Testis (tissue), 3 donors: ENCODE measurements around the gene FYN. TPM values are rescaled to one million over a fixed set of nuclear protein-coding genes. Genes with fewer than 3 reads are reported as not detected.

Source experiments
- DNase-seq: peaks from one replicate; pipeline ENCODE4 v3.0.0-alpha.2; 2019
- H3K27ac ChIP-seq, 2 donors: fragments of 200-600 bp; sonication (generic); one replicate each; pipeline ENCODE4 v1.5.1; 2019
- H3K27me3 ChIP-seq: fragments of 200-600 bp; sonication (generic); one replicate; pipeline ENCODE4 v1.5.1; 2019
- H3K36me3 ChIP-seq: fragments of 200-600 bp; sonication (generic); one replicate; pipeline ENCODE4 v1.5.1; 2017; ENCODE audit warnings: low read depth; ENCODE audit errors: missing control alignments
- H3K4me1 ChIP-seq: fragments of 200-600 bp; sonication (generic); one replicate; pipeline ENCODE4 v1.5.1; 2019
- H3K4me3 ChIP-seq, 2 donors: fragments of 200-600 bp; sonication (generic); one replicate each; pipeline ENCODE4 v1.5.1; 2017 to 2019
- H3K9me3 ChIP-seq: fragments of 200-600 bp; sonication (generic); one replicate; pipeline ENCODE4 v1.5.1; 2017
- CTCF ChIP-seq, 3 experiments: fragments of 450-650 bp in 2 of 3; fragments of 200-600 bp in 1 of 3; sonication (generic) in 1 of 3; IDR thresholded peaks; one replicate each; pipeline ENCODE4 v1.5.1; 2016 to 2019; ENCODE audit warnings: antibody characterized with exemption in 3 of 3, mild to moderate bottlenecking in 2 of 3, moderate library complexity in 1 of 3
- POLR2A ChIP-seq: fragments of 450-650 bp; IDR thresholded peaks from one replicate; pipeline ENCODE4 v1.6.1; 2017; ENCODE audit warnings: antibody characterized with exemption, mild to moderate bottlenecking, moderate library complexity
- WGBS, 2 donors: methylation state at CpG; one replicate each; pipeline ENCODE4 v1.1.5; 2018; 5-methylcytosine and 5-hydroxymethylcytosine counted together
- intact Hi-C: fragments of 100-400 bp; cut with DNase I; formaldehyde crosslinking; loops from one replicate; pipeline ENCODE4 v1.15.1; 2023; ENCODE audit warnings: low total_unique reads
- polyA plus RNA-seq: library from polyadenylated mRNA; stranded (reverse); fragments of 350-450 nt; fragmentation: Illumina TruSeq; extraction: RNeasy Lipid Tissue Mini Kit (QIAGEN cat#74804); gene quantifications from one replicate; pipeline ENCODE4 v1.2.3, GENCODE V29; 2014; ENCODE audit warnings: low read depth, low replicate concordance; ENCODE audit not compliant: insufficient read depth
- total RNA-seq, 2 donors: library from RNA; depleted of rRNA; stranded (reverse); fragments of >200 nt; gene quantifications; one replicate each; pipeline ENCODE4 v1.2.3, GENCODE V29; 2016

FYN gene
- total and polyA plus RNA-seq, 3 donors from 2014 or later: 74.0 to 145 (median 104) TPM

DNA sequence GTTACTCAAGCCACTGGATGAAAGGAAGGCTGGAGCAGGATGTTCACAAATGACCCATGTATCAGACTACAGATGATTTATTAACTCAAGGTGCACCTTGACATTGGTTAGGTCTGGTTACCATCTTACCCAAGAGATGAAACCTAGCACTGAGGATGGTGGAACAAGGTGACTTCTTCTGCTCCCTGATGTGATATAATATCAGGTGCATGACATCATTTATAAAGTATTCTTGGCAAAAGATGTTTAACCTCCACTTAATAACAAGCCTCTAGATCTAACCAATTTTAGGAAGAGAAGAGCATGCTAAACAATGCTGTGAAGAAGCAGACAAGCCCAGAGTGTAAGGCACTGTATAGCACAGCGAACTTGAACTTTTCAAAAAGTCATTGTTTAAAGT lies 100.9 kb downstream of the FYN start:
- 87 to 90% methylated on average over 1 of the region's 1 CpG for WGBS, 2 donors
- intact Hi-C loops: no loop called here
- no peak overlapping the region for H3K4me3 ChIP-seq

GRCh38 chr6:111771629-111772028 lies 101.6 kb downstream of the FYN start:
- no peaks in the 10 kb centered on the region for H3K36me3 ChIP-seq
- TF ChIP-seq CTCF (IDR thresholded peaks at IDR 0.05) (no peak), POLR2A (no peak)
- no peaks in the 10 kb centered on the region for H3K27me3 ChIP-seq
- H3K4me3 ChIP-seq: no peak overlapping the region
- no peaks in the 10 kb centered on the region for H3K9me3 ChIP-seq
- DNase-seq: no peak
- 88 to 98% methylated on average over 5 of the region's 5 CpGs for WGBS, 2 donors
- peaks cover 9% of the 10 kb centered on the region for H3K4me1 ChIP-seq
- no peak overlapping the region for H3K27ac ChIP-seq
- intact Hi-C loops: no loop called here

More for the DNA sequence above, 100.9 kb downstream of the FYN start:
- Histone ChIP-seq H3K36me3 (no peaks in the 10 kb centered on the region), H3K27me3 (no peaks in the 10 kb centered on the region), H3K4me1 (peaks cover 9% of the 10 kb centered on the region), H3K27ac (no peak overlapping the region), H3K9me3 (no peaks in the 10 kb centered on the region)
- no peak for DNase-seq
- TF ChIP-seq CTCF (IDR thresholded peaks at IDR 0.05) (no peak), POLR2A (no peak)

- H3K27ac ChIP-seq: no peak overlapping the region
- TF ChIP-seq CTCF (IDR thresholded peaks at IDR 0.05) (no peak), POLR2A (no peak)
- no peak overlapping the region for H3K4me3 ChIP-seq
- intact Hi-C loops: no loop called here
- no peaks in the 10 kb centered on the region for H3K36me3 ChIP-seq
- H3K27me3 ChIP-seq: no peaks in the 10 kb centered on the region
- DNase-seq: no peak
- peaks cover 9% of the 10 kb centered on the region for H3K4me1 ChIP-seq
- H3K9me3 ChIP-seq: no peaks in the 10 kb centered on the region
These were observed 102.2 kb downstream of the FYN start for GRCh38 chr6:111771094-111771432.

GRCh38 chr6:111770263-111771093 lies 102.8 kb downstream of the FYN start:
- DNase-seq: no peak
- Histone ChIP-seq H3K27ac (no peak overlapping the region), H3K4me3 (no peak overlapping the region), H3K4me1 (peaks cover 7% of the 10 kb centered on the region), H3K27me3 (no peaks in the 10 kb centered on the region), H3K9me3 (no peaks in the 10 kb centered on the region), H3K36me3 (no peaks in the 10 kb centered on the region)
- intact Hi-C loops: no loop called here
- TF ChIP-seq CTCF (IDR thresholded peaks at IDR 0.05) (no peak), POLR2A (no peak)
- WGBS, 2 donors: 93 to 97% methylated on average over 6 of the region's 6 CpGs
